Natural killer cell (primary cell): ENCODE measurements around the gene ERCC6L. TPM values are rescaled to one million over a fixed set of nuclear protein-coding genes. Genes with fewer than 3 reads are reported as not detected.

ENCODE experiments used
- ATAC-seq, 3 donors: fragments of 150-1000 bp in 2 of 3; fragments of 200-7000 bp in 1 of 3; cut with Tn5 transposase; 1 replicate in 1 of 3; 2 replicates in 2 of 3; pipeline ENCODE4 v1.10.0; 2021; ENCODE audit warnings: mild to moderate bottlenecking in 2 of 3, moderate library complexity in 2 of 3
- DNase-seq, 2 donors: peaks; one replicate each; pipeline versions ENCODE4 v3.0.0 to v3.0.0-alpha.2; 2013 to 2021; ENCODE audit warnings: mixed read lengths in 1 of 2
- H3K27ac ChIP-seq: one replicate; pipeline ENCODE4 v1.5.1; 2013; ENCODE audit warnings: mild to moderate bottlenecking, low read length
- H3K27me3 ChIP-seq: one replicate; pipeline ENCODE4 v1.6.1; 2013; ENCODE audit warnings: low read length; ENCODE audit not compliant: control insufficient read depth, insufficient read depth
- H3K36me3 ChIP-seq: one replicate; pipeline ENCODE4 v1.6.1; 2013; ENCODE audit warnings: low read length; ENCODE audit not compliant: control insufficient read depth, insufficient read depth
- H3K4me1 ChIP-seq: one replicate; pipeline ENCODE4 v1.6.1; 2013; ENCODE audit warnings: low read length; ENCODE audit not compliant: control insufficient read depth, insufficient read depth
- H3K4me3 ChIP-seq: one replicate; pipeline ENCODE4 v1.5.1; 2013; ENCODE audit warnings: low read length
- H3K9me3 ChIP-seq: one replicate; pipeline ENCODE4 v1.6.1; 2013; ENCODE audit warnings: low read length; ENCODE audit not compliant: control insufficient read depth, insufficient read depth
- H3K27ac Mint-ChIP-seq, 2 donors: one replicate each; pipeline ENCODE4 v1.8.0; 2022; ENCODE audit warnings: mild to moderate bottlenecking in 2 of 2, mixed read lengths in 2 of 2, moderate library complexity in 1 of 2
- H3K27me3 Mint-ChIP-seq, 2 donors: one replicate each; pipeline ENCODE4 v1.8.0; 2022; ENCODE audit warnings: low read depth in 2 of 2, mixed read lengths in 2 of 2
- H3K36me3 Mint-ChIP-seq: one replicate; pipeline ENCODE4 v1.8.0; 2022; ENCODE audit warnings: mixed read lengths
- H3K4me1 Mint-ChIP-seq, 2 donors: one replicate each; pipeline ENCODE4 v1.8.0; 2022; ENCODE audit warnings: mixed read lengths in 2 of 2
- H3K4me3 Mint-ChIP-seq: one replicate; pipeline ENCODE4 v1.8.0; 2022; ENCODE audit warnings: mild to moderate bottlenecking, moderate library complexity, mixed read lengths
- H3K9me3 Mint-ChIP-seq, 2 donors: one replicate each; pipeline ENCODE4 v1.8.0; 2022; ENCODE audit warnings: mixed read lengths in 2 of 2
- WGBS: methylation state at CpG from one replicate; pipeline ENCODE4 v1.1.7; 2013; ENCODE audit warnings: missing lambda C conversion rate; ENCODE audit not compliant: insufficient coverage; 5-methylcytosine and 5-hydroxymethylcytosine counted together
- intact Hi-C: fragments of 100-400 bp; cut with micrococcal nuclease; formaldehyde crosslinking; loops from one replicate; pipeline ENCODE4 v1.14.2; 2022
- total RNA-seq, 4 donors: library from RNA; stranded (reverse); fragments of 120-200 nt in 1 of 4; gene quantifications; one replicate each; pipeline versions ENCODE4 v1.2.3 to v1.2.4, GENCODE V29; 2013 to 2022
- TF ChIP-seq, protein P1 (sequence below): fragments of 200-600 bp; IDR thresholded peaks from one replicate; pipeline ENCODE4 v1.8.0; 2022; ENCODE audit warnings: antibody characterized with exemption

The ERCC6L gene
- total RNA-seq, 3 donors from 2014 or later (not counting 1 experiment from before 2014, with no cell fraction given): 0.13 to 0.54 (median 0.28) TPM

DNA sequence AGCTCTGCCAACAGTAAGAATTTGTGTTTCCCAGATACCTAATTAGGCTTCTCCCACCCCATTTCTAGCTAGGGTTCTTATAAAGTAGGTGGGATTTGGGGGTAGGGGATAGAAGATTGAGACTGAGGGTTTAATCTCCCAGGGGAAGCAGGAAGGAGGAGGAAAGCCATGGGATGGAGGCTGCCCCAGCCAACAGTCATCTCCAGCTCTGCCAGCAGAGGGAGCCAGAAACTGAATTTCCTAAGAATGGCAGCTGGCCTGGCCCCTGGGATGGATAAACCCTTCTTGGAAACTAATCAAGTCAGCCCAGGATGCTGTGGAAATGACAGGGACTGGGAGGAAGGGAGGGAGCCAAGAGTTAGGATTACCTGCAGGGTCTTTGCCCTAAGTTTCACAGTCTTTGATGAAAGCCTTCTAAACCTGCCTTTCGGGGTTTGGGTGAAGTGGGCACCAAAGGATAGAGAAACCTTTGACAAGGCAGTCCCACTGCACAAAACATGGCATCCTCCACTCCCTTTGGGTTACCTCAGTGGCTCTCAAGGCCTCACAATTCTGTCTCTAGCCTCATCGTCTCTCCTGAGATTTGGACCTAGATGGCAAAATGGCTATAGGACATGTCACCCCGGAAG lies 6.7 kb upstream of the ERCC6L start:
- Mint-ChIP-seq H3K36me3 (no peaks in the 10 kb centered on the region), H3K4me1 (no peaks in the 10 kb centered on the region), H3K27me3 (no peaks in the 10 kb centered on the region), H3K4me3 (no peak overlapping the region), H3K27ac (no peak overlapping the region), H3K9me3 (no peaks in the 10 kb centered on the region)
- Histone ChIP-seq H3K36me3 (no peaks in the 10 kb centered on the region), H3K9me3 (no peaks in the 10 kb centered on the region), H3K27ac (no peak overlapping the region), H3K4me3 (no peak overlapping the region), H3K4me1 (no peaks in the 10 kb centered on the region), H3K27me3 (no peaks in the 10 kb centered on the region)
- intact Hi-C loops: loop anchor here (10.0 kb wide), 2 partner anchors 1769 to 1889 kb away; no protein-coding TSS in a partner anchor
- peak in 1 of 3 donors; percentile 61 for ATAC-seq
- 96% methylated on average over 2 of the region's 3 CpGs for WGBS
- TF ChIP-seq, protein P1, sequence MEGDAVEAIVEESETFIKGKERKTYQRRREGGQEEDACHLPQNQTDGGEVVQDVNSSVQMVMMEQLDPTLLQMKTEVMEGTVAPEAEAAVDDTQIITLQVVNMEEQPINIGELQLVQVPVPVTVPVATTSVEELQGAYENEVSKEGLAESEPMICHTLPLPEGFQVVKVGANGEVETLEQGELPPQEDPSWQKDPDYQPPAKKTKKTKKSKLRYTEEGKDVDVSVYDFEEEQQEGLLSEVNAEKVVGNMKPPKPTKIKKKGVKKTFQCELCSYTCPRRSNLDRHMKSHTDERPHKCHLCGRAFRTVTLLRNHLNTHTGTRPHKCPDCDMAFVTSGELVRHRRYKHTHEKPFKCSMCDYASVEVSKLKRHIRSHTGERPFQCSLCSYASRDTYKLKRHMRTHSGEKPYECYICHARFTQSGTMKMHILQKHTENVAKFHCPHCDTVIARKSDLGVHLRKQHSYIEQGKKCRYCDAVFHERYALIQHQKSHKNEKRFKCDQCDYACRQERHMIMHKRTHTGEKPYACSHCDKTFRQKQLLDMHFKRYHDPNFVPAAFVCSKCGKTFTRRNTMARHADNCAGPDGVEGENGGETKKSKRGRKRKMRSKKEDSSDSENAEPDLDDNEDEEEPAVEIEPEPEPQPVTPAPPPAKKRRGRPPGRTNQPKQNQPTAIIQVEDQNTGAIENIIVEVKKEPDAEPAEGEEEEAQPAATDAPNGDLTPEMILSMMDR: peak; percentile 59
- peak; percentile 15 to 56 for DNase-seq

DNA sequence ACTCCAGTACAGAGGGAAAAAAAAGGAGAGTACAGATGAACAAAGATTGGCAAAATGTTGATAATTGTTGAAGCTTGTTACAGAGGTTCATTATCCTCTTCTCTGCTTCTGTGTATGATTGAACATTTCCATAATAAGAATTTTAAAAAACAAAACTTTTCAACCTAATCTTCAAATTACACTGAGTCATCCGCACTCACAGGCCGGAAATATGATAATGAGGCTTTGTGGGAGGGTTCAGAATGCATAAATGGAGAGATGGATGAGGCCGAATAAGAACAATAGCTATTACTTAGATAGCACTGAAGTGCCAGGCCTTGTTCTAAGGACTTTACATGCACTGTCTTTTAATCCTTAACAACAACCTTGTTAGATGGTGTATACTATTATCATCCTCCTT lies 4.6 kb upstream of the ERCC6L start:
- Mint-ChIP-seq H3K27me3 (no peaks in the 10 kb centered on the region), H3K4me3 (no peak overlapping the region), H3K4me1 (no peaks in the 10 kb centered on the region), H3K36me3 (no peaks in the 10 kb centered on the region), H3K27ac (no peak overlapping the region), H3K9me3 (no peaks in the 10 kb centered on the region)
- intact Hi-C loops: loop anchor here (10.0 kb wide), 2 partner anchors 1771 to 1891 kb away; no protein-coding TSS in a partner anchor
- H3K4me1 ChIP-seq: peaks cover 6% of the 10 kb centered on the region
- TF ChIP-seq, protein P1: no peak
- no peaks in the 10 kb centered on the region for H3K36me3 ChIP-seq
- H3K27me3 ChIP-seq: no peaks in the 10 kb centered on the region
- DNase-seq: no peak
- H3K4me3 ChIP-seq: no peak overlapping the region
- H3K9me3 ChIP-seq: no peaks in the 10 kb centered on the region
- WGBS: 60% methylated on average over 1 of the region's 3 CpGs
- no peak for ATAC-seq
- H3K27ac ChIP-seq: no peak overlapping the region

DNA sequence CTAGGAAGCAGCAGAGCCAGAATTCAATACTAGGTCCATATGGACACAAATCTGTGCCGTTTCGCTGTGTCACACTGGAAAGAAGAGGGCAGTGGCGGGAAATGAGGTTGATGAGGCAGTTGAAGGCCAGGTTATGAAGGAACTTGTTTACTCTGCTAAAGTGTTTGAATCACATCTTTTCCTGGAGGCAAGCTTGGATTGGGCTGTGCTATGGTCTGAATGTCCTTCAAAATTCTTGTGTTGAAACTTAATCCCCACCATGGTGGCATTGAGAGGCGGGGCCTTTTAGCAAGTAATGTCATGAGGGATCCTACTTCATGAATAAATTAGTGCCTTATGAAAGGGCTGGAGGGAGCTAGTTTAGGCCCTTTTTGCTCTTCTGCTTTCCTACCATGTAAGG lies 2.1 kb upstream of the ERCC6L start:
- intact Hi-C loops: loop anchor here (10.0 kb wide), 2 partner anchors 1774 to 1894 kb away; no protein-coding TSS in a partner anchor
- DNase-seq (no peak), ATAC-seq (no peak)
- H3K4me1 Mint-ChIP-seq: no peaks in the 10 kb centered on the region
- H3K27me3 Mint-ChIP-seq: no peaks in the 10 kb centered on the region
- Histone ChIP-seq H3K27ac (no peak overlapping the region), H3K4me1 (peaks cover 8% of the 10 kb centered on the region), H3K27me3 (no peaks in the 10 kb centered on the region), H3K36me3 (no peaks in the 10 kb centered on the region), H3K4me3 (no peak overlapping the region), H3K9me3 (no peaks in the 10 kb centered on the region)
- TF ChIP-seq, protein P1: no peak
- no peak overlapping the region for H3K4me3 Mint-ChIP-seq
- H3K36me3 Mint-ChIP-seq: no peaks in the 10 kb centered on the region
- H3K9me3 Mint-ChIP-seq: no peaks in the 10 kb centered on the region
- no peak overlapping the region for H3K27ac Mint-ChIP-seq
- 94% methylated on average over 3 of the region's 4 CpGs for WGBS

DNA sequence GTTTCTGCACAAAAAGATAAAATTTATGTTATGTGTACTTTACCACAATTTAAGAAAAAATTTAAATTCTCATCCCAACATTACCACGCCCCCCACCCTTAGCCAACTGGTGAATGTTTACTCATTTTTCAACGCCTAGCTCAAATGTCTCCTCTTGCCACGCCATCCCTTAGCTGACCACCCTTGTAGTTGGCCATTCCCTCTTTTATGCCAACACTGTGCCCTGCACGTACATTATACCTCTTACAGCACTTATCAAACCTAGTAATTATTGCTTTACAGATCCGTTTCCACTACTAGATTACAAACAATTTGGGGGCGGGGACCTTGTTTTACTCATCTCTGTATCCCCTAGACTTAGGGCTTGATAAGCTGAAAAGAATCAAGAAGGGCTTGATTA lies 644 bp downstream of the ERCC6L start:
- H3K27ac Mint-ChIP-seq: no peak overlapping the region
- intact Hi-C loops: no loop called here
- WGBS: 49% methylated on average over 6 of the region's 6 CpGs
- TF ChIP-seq, protein P1: no peak
- ATAC-seq: no peak
- H3K4me3 Mint-ChIP-seq: peak overlapping the region; percentile 69
- no peaks in the 10 kb centered on the region for H3K9me3 Mint-ChIP-seq
- H3K36me3 Mint-ChIP-seq: no peaks in the 10 kb centered on the region
- Histone ChIP-seq H3K36me3 (no peaks in the 10 kb centered on the region), H3K27ac (no peak overlapping the region), H3K9me3 (no peaks in the 10 kb centered on the region), H3K27me3 (no peaks in the 10 kb centered on the region), H3K4me3 (no peak overlapping the region), H3K4me1 (peaks cover 8% of the 10 kb centered on the region)
- no peaks in the 10 kb centered on the region for H3K27me3 Mint-ChIP-seq
- no peaks in the 10 kb centered on the region for H3K4me1 Mint-ChIP-seq
- DNase-seq: no peak
